Islet of Langerhans (tissue), 1 donor: ENCODE measurements around the gene ARHGAP25.
"Not testable (repeated sequence)": the region's sequence is repeated elsewhere in the genome, so short reads cannot be mapped to it uniquely, and the experiment has no call there.

ENCODE experiments used
- FAIRE-seq: peaks from one replicate; lab custom pipeline; 2011; peaks lifted over from hg19 to GRCh38; lab: Jason Lieb, UNC

ARHGAP25 gene

DNA sequence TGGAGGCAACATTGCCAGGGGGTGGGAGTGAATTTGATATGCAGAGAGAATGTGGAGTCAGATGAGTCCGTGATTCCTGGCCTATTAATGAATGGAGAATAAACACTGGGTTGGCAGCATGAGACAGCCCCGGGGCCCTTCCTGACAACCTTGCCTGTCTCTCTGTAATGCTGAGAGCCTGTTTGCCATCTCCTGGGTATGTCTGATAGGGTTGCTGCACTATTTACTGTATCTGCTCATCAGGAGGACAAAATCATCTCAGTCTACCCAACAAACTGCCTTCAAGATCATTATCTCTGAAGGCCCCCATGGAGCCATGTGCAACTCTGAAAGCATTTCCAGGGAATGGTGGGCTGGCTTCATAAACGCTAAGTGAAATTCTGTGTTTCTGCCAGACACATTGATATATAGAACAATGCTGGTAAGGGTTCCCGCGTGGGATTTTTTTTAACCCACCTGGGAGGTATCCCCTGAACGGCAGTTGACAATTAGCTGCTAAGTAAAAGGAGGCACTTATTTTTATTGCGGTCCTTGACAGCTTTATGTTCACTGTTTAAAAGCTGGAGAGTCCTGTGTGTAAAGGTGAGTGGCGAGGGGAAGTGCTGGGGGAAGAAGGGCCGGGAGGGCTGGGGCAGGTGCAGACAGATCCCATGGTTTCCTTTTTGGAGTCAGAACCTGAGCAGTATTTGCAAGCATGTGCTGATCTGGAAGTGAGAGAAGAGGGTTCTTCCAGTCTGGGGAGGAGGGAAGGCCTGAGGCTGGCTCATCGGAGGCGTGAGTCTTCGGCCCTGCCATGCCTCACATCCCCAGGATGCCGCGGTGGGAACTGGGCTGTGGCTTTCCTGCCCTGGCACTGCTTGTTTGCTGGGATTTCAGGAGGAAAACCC, 64.8 kb downstream of the ARHGAP25 start:
- no peak for FAIRE-seq

DNA sequence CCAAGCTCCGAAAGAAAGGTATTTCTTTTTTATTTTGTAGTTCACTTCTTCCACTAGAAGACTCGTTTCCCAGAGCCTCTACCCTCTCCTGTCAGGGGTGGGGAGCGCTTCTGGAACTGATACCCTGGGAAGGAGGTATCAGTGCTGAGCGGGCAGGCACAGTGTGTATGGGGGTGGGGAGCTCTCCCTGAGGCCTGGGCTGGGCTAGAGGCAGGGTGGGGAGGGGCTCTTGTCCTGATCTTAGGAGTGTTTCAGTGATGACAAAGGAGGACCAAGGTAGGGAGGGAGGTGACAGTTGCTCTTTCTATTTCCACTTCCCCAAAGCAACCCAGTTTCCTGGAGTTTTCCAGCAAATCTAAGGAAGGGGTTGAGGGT, 65.4 kb downstream of the ARHGAP25 start:
- FAIRE-seq = no peak

DNA sequence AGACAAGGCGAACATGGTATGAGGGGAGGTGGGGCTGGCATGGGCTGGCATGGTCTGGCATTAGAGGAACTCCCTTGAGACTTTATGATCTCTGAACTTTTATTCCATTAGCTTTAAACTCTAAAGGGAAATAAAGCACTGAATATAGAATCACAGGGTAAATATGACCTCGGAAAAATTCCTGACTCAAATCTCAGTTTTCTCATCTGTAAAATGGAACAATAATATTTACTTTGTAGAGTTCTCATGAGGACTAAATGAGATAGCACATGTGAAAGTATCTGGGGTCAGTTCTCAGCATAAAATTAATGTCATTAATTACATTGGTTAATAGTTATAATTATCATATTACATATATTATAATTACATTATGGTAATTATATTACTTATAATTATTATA, 65.9 kb downstream of the ARHGAP25 start:
- FAIRE-seq = no peak

DNA sequence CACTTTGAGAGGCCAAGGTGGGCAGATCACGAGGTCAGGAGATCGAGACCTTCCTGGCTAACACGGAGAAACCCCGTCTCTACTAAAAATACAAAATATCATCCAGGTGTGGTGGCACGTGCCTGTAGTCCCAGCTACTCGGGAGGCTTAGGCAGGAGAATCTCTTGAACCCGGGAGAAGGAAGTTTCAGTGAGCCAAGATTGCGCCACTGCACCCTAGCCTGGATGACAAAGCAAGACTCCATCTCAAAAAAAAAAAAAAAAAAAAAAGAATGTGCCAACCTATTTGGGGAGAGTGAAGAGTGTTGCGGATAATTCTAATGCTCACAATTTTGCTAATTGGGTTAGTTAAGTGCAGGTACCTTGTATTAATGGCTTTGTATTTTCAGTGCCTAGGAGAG, 67.5 kb downstream of the ARHGAP25 start:
- FAIRE-seq = not testable (repeated sequence)

DNA sequence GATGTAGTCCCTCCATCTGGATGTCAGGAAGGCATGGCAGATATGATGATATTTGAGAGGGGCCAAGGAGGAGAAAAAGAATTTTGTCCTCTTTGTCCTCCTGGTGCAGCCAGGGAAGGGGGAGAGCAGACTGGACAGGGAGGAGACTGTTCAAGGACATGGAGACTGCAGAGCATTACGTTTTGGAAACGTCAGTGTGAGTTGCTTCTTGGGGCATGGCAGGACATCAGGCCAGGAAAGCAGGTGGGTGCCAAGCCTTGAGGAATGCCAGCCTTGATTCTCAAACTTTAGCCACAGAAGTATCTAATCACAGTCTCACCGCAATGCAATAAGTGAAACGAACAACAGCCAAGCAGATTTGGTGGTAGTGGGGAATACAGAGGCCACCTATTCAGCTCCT, 70.4 kb downstream of the ARHGAP25 start:
- no peak for FAIRE-seq

DNA sequence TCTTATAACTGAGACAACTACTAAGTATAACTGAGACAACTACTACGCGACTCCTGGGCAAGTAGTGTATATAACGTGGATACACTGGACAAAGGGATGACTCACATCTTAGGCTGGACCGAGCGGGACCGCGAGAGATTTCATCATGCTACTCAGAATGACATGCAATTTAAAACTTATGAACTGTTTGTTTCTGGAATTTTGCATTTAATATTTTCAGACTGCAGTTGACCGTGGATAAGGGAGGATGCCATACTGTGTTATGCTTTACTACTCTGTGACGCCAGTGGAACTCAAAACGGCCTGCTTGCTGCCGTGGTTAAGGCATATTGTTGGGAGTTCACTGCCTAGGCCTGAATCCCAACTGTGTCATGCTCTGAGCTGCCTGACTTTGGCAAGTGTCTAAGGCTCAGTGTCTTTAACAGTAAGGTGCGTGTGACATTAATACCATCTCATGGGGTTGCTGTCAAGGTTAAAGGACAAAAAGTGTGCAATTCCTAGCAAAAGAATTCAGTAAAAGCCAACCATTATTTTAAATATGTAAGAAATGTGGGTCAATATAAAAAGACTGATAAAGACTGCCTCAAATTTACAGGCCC, 72.0 kb downstream of the ARHGAP25 start:
- no peak for FAIRE-seq

DNA sequence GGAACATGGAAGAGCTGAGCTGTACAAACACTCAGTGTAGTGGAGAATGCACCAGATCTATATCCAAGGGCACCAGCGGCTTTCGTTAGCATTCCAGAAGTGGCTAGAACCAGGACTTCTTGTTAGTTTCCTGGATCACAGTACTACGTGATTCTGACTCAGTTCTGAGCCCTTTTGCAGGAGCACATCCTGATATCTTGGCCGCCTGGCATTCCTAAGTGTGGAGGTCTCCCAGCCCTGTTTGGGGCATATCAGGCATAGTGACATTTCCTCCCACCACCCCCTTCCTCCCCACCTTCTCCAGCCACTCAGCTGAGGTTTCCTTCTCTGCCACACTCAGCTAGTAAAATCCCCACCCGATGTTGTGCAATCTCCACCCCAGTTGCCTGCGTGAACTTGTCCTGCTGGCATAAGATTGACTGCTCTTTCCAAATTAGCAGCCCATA, 73.2 kb downstream of the ARHGAP25 start:
- no peak for FAIRE-seq

DNA sequence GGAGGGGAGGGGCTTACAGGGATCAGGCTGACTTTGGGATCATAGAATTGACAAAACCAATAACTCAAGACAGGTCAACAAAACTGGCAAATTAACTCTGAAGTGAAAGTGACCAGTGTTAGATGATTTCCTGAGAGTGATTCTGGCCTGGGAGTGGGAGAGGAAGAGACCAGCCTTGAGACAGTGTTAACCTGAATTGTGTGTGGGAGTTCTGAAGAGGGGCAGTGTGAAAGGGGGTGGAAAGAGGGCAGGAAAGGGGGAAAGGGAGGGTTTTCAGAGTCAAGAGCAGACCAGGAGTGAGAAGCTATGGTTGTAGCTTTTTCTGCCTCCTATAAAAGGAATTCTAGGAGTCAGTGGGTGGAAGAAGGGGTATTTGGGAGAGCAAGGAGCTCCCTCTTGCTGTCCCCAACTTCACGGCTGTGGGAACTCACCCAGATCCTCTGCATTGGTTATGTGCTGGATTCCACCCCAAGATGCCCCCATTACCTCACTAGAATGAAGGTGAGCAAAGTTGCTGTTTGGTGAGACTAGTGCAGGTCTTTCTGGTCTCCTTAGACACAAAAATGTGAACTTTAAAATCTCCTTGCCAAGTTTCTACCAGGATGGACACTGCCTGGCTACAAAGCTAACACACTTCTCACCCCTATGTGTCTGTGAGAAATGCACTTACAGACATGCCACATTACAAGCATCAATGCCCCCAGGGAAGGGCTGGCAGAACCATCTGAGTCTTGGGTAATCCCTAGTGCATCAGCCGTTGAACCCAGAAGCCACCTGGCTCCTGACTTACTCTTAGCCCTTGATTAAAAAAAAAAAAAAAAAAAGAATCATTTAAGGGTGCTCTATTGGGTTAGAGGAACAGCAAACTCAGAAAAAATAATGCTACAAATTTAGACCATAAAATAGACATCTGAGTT, 75.0 kb downstream of the ARHGAP25 start:
- no peak for FAIRE-seq

DNA sequence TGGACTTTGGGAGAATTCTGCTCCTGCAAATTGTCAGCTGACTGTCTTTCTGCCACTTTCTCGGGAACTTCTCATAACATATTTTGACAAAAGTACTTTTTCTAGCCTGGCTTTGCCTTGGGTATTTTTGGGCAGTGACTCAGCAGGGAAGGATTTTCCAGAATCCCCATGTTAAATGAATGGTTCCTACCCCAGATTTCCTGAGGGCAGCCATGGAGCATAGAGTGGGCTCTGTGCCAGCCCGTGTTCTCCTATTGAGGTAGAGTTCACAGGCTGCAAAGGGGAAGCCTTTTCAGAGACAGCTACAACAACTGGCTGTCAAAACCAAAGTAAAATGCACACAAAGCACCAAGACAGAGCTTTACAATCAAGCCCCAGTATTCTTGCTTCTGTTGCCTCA, 76.8 kb downstream of the ARHGAP25 start:
- FAIRE-seq = no peak

DNA sequence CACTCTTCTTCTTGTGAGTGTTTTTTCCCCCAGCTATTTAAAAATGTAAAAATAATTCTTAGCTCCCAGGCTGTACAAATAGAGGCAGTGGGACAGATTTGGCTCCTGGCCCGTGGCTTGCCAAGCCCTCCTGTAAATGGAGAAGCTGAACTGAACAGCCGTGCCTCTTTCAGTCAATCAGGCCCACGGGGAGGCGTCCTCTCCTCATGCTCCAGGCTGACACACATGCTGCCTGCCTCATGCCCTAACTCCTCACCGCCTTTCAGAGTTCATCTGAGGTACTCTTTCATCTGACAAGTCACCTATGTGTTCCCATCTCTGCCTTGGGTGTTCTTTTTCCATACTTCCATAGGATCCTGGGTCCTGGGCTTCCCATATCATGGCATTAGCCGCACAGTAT, 77.6 kb downstream of the ARHGAP25 start:
- FAIRE-seq = no peak

DNA sequence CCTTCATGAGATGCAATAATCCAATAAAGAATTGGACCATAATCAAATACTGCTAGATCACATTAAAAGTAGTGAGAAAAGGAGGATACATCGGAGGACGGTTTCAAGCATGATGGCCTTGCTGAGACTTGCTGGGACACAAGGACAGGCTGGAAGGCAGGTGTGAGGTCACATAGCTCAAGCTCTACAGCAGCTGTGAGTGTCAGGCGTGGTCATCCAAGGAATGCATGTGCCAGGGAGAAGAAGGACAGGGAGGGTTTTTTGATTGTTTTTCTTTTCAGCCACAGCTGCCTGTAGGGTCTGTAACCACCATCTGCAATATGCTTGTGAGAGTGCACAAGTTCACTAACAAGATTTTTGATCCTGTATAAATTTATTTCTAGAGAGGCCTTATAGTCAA, 79.0 kb downstream of the ARHGAP25 start:
- FAIRE-seq = no peak

DNA sequence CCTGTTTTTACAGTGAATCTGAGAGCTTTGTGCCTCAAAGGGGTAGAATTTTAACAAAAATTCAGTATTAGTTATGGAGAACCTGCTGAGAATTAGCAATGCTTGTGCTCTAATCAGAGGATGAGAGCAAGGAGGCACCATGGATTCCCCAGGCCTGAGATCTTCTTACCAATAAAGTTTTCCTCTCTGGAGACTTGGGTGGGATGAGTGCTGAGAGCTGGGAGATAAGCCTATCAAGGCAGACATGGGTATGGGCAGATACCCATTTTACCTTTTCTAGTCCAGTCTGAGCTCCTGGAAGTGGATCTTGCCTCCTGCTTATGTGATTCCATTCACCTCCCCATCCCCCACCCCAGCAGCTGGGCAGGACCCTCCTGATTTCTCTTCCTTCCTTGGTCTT, 82.7 kb downstream of the ARHGAP25 start:
- FAIRE-seq = no peak

DNA sequence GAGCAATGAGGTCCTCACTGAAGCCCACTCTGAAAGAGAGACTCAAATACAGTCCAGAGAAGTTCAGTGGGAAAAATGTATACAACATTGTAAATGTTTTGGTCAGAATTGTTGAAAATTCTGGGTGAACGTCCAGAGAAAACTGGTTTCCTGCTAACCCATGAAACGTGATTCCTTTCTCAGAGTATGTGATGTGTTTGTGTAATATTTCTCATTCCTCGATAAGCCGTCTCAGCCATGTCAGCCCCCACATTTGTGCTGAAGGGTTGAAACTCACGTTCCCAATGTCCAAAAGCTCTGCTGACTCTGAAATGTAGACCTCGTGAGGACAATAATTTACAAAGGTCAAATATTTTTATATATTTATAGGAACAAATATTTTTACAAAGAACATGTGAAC, 84.9 kb downstream of the ARHGAP25 start:
- FAIRE-seq = no peak

DNA sequence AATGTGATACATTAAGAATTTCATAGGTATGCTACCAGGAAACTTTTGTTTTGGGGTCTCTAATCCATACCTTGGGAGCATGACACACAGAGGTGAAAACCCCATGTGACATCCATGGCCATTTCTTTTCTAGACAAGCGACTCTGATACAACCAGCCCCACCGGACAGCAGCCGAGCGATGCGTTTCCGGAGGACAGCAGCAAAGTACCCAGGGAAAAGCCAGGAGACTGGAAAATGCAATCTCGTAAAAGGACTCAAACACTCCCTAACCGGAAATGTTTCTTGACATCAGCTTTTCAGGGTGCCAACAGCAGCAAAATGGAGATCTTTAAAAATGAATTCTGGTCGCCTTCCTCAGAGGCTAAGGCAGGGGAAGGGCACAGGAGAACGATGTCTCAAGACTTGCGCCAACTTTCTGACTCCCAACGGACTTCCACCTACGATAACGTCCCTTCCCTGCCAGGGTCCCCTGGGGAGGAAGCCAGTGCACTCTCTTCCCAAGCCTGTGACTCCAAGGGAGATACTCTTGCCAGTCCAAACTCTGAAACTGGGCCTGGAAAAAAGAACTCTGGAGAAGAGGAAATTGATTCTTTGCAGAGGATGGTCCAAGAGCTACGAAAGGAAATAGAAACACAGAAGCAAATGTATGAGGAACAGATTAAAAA, 87.7 kb downstream of the ARHGAP25 start:
- FAIRE-seq = no peak

DNA sequence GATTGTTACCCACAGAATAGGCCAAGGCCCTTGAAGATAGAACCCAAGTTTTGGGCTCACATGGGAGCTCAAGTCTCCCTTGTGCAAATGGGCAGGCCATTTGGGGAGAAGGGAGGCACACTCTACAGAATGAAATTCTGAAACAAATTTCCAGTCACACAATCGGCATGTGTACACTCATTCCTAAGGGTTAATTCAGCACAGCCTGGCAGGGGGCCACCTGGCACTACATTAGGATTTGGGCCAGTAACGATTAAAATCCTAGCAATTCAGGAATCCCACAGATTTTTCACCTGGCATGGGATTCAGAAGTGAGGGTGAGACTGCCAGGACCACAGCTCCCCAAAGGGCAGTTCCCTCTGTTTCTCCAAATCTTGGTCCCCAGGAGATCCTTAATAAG, 90.2 kb downstream of the ARHGAP25 start:
- no peak for FAIRE-seq

DNA sequence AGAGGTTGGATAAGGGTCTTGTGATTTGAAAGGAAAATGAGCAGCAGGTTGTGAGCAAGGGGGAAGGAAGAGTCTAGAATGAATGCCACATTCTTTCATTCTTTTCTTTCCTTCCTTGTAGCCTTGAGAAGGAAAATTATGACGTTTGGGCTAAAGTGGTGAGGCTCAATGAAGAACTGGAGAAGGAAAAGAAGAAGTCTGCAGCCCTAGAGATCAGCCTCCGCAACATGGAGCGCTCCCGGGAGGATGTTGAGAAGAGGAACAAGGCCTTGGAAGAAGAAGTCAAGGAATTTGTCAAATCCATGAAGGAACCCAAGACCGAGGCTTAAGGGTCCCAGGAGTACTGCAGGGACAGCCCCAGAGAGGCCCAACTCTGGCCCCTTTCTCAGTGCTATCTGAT, 91.3 kb downstream of the ARHGAP25 start:
- FAIRE-seq = no peak

DNA sequence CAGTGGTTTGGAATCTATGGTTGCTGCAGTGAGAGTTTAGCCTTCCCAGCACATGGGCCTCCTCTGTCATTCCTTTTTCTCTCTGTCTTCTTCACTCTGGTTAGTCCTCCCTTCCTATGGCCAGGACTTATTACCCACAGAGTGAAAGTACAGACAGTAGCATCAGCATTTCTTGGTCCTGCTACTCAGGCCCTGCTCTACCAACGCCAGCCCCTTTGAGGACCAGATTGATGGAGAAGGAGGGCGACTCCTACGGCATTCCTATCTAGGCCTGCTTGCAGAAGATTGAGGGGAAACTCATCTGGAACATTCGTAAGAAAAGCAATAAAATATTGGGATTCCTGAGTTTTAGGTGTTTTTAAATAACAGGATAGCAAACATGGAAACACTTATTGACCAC, 93.1 kb downstream of the ARHGAP25 start:
- FAIRE-seq = no peak

DNA sequence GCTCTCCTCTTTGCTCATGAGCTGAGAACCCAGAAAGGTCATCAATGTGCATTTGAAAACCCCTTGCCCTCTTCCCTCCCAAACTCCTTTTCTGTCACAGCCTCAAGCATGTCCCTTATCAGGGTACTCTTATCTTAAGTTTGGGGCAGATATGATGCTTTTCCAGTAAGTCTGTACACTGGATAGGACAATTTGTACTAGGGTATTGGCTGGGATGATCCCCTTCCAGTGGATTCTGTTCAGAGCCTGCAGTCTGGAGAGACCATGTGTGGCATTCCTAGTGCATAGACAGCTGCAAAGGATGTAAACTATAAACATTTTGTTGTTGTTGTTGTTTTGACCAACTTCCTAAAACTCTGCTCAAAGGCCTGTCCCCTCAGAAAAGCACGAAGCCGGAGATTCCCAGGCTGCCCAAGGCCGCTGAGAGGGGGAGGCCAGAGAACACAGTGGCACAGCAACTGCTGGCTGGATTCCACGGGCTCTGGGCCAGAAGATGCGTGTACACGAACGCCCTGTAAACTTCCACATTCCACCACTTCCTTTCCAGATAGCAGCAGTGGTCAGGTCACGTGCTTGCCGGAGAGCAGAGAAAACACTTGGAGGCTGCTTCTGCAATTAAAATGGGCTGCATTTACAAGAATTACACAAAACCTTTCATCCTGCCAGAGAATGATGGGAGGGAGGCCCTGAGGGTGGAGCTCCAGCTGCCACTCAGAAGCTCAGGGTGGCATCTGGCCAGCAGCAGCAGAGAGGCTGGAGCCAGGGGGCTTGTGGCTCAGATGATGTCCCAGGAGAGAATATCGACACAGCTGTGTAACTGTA, 94.5 kb downstream of the ARHGAP25 start:
- FAIRE-seq = no peak

DNA sequence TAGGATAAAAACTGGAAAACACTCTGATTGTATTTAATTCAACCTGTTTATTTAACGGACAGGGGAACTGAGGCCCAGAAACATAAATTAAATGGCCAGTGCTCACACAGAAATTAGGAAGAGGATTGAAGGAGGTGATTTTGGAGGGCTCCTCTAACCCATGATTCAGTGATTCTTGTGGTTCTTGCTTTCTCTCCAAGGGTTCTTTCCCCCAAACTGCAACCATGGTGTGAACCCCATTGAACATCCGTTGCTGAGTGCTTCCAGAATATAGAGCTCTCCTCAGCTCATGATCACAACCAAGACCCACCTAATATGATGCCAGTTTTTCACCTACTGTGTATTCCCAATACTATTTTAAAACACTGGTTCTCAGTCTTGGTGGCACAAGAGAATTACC, 95.1 kb downstream of the ARHGAP25 start:
- no peak for FAIRE-seq

DNA sequence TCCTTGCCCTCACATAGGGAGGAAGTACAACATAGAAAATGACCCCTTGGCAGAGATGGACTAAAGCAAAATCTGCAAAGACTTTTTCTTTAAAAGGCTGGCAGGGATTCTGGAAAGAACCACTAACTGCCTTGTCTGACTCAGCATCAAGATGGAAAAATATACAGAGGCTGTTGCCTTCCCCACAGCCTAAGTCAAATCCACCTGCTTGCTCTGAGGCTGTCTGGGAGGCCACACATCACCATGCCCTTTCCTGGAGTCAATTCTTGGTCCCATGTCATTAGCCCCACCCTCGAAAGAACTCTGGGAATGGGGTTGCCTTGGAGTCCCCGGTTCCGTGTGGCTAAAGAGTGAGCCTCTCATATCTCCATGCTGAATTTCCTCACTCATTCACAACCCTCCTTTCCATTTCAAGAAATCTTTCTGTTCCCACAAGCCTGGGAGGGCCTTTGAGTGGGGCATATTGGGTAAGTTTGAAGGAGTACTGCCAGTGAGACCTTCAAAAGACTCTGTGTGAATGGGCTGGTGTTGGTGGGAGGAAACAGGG, 97.1 kb downstream of the ARHGAP25 start:
- FAIRE-seq = no peak

DNA sequence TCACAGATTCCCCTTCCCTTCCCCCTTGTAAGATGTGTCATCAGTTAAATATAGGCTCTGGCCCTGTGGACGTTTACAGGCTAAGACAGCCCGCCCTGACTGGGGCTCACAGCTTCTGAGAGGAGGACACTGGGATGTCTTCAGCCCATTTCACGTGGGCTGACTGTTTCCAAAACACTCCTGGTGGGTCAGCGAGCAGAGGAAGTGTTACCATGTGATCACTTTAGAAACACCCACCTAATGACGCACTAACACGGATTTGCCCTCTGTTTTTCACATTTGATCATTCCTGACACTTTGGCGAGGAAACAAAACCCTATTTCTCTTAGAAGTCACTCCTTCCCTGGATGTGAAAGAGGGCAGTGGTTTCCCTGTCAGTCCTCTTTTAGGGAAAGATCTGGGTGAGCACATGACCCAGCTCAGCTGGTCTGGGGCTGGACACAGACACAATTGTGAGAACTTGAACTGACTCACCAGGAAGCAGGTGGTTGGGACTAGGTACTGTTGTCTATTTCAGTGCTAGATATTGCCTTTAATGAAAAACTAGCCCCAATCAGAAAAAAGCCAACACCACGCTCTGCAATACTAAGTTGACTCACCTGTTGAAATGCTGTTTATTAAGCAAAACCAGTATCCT, 97.7 kb downstream of the ARHGAP25 start:
- no peak for FAIRE-seq
